HG03064 (cell line): ENCODE data around the gene NDUFV3.
"Not testable (repeated sequence)": the region's sequence is repeated elsewhere in the genome, so short reads cannot be mapped to it uniquely, and the experiment has no call there.

Experiments used
- ATAC-seq: cut with Tn5 transposase; IDR thresholded peaks from one replicate; pipeline ENCODE4 v1.9.1; 2021; ENCODE audit warnings: low read depth; ENCODE audit not compliant: unreplicated experiment

Gene NDUFV3

GRCh38 chr21:42883921-42884320 is 9.2 kb upstream of the NDUFV3 start:
- ATAC-seq, result no peak

GRCh38 chr21:42887326-42887725 is 5.8 kb upstream of the NDUFV3 start:
- no peak for ATAC-seq

GRCh38 chr21:42892582-42892930 is 553 bp upstream of the NDUFV3 start:
- no peak for ATAC-seq

- no peak for ATAC-seq
Measured at GRCh38 chr21:42900446-42900845, 7.3 kb downstream of the NDUFV3 start.

GRCh38 chr21:42903817-42904216 is 10.7 kb downstream of the NDUFV3 start:
- no peak for ATAC-seq

GRCh38 chr21:42905195-42905594 is 12.1 kb downstream of the NDUFV3 start:
- ATAC-seq, result no peak

GRCh38 chr21:42906233-42906632 is 13.1 kb downstream of the NDUFV3 start:
- ATAC-seq, result no peak

- not testable (repeated sequence) for ATAC-seq
Measured at GRCh38 chr21:42908484-42908883, 15.4 kb downstream of the NDUFV3 start.

- ATAC-seq, result not testable (repeated sequence)
Measured at GRCh38 chr21:42911920-42912319, 18.8 kb downstream of the NDUFV3 start.

GRCh38 chr21:42913476-42913875 is 20.4 kb downstream of the NDUFV3 start:
- no peak for ATAC-seq

- ATAC-seq, result no peak
Measured at GRCh38 chr21:42918291-42918690, 25.2 kb downstream of the NDUFV3 start.

GRCh38 chr21:42921927-42922326 is 28.8 kb downstream of the NDUFV3 start:
- no peak for ATAC-seq

GRCh38 chr21:42922918-42923317 is 29.8 kb downstream of the NDUFV3 start:
- no peak for ATAC-seq

- ATAC-seq, result no peak
Measured at GRCh38 chr21:42923553-42924432, 30.7 kb downstream of the NDUFV3 start.

GRCh38 chr21:42924433-42924751 is 31.3 kb downstream of the NDUFV3 start:
- no peak for ATAC-seq

- ATAC-seq, result no peak
Measured at GRCh38 chr21:42925114-42925926, 32.2 kb downstream of the NDUFV3 start, which contains the start of gene ERVH48-1. Gene ERVH48-1 (minus strand): TSS chr21:42925630. CDS start chr21:42919006, 6,624 bp downstream.

- ATAC-seq, result not testable (repeated sequence)
Measured at GRCh38 chr21:42927474-42928200, 34.5 kb downstream of the NDUFV3 start.

GRCh38 chr21:42929969-42930368 is 36.9 kb downstream of the NDUFV3 start:
- no peak for ATAC-seq

- ATAC-seq, result no peak
Measured at GRCh38 chr21:42931560-42932235, 38.6 kb downstream of the NDUFV3 start.

- ATAC-seq, result not testable (repeated sequence)
Measured at GRCh38 chr21:42932378-42933136, 39.4 kb downstream of the NDUFV3 start.
